HEK293T (cell line): ENCODE measurements around the gene CRLF1.

Experiments used
- L3MBTL2 ChIP-seq: fragments of 450-650 bp; conservative IDR thresholded peaks from 2 replicates; pipeline ENCODE4 v1.6.1; 2016; ENCODE audit warnings: mild to moderate bottlenecking
- SP1 ChIP-seq: fragments of 450-650 bp; IDR thresholded peaks from 2 replicates; pipeline ENCODE4 v1.6.1; 2017
- TARDBP ChIP-seq: fragments of 450-650 bp; IDR thresholded peaks from 2 replicates; pipeline ENCODE4 v1.6.1; 2016

DNA sequence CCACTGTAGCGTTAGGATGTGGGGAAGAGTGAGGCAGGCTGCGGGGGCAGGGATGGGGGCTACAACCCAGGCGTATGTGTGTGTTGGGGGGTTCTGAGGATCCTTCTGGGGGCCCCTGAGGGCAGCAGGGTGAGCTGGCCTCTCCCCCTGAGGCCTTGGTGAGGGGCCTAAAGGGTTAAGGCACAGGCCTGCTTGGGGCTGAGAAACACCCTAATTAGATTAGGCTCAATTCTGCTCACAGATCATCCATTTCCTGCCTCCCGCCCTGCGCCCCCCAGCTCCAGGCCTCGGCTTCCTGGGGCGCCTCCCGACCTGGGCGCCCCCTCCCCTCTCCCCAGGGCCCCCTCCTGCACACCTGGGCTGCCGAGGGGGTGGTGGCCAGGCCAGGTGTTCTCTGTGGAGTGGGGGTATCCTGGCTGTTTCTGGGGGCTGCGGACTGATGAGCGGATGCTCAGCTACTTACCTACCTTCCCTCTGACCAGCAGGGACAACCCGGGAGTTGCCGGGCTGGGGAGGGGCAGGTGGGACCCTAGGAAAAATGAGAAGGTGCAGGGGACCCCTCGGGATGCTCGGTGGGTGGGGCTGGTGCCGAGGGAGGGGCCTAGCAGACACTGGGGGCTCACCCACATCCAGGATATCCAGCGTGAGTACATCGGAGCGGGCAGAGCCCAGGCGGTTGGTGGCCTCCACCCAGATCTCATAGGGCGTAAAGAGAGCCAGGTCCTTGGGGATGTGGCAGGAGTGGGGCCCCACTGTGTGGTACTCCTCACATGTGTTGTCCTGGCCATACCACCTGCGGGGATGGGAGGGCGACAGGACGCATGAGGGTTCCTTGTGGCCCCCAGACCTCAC lies 8.6 kb downstream of the CRLF1 start:
- TF ChIP-seq TARDBP (no peak), SP1 (no peak), L3MBTL2 (no peak)
